Activated CD4-positive, CD25-positive, alpha-beta regulatory T cell treated with anti-CD3 and anti-CD28 coated beads, Interleukin-2, amount 50 U/mL, for 72 hours (primary cell): ENCODE results near the gene PCDHAC2.

Experiments
- DNase-seq: peaks from one replicate; pipeline ENCODE4 v3.0.0; 2021

Gene PCDHAC2

GRCh38 chr5:140966293-140967225 lies at the start of gene PCDHAC2:
Gene PCDHAC2 (plus strand): TSS chr5:140966476. CDS start chr5:140966767, 291 bp downstream.
- no peak for DNase-seq

- no peak for DNase-seq
Observed at GRCh38 chr5:140923601-140924000, 42.7 kb upstream of the PCDHAC2 start.

GRCh38 chr5:140925806-140926442 lies 40.4 kb upstream of the PCDHAC2 start, which contains the start of gene PCDHAC1:
Gene PCDHAC1 (plus strand): TSS chr5:140926299. CDS start chr5:140926893, 594 bp downstream.
- no peak for DNase-seq

GRCh38 chr5:140926443-140927227 lies 39.6 kb upstream of the PCDHAC2 start:
- DNase-seq = peak; percentile 31

- no peak for DNase-seq
Observed at GRCh38 chr5:140927228-140927573, 39.1 kb upstream of the PCDHAC2 start.

GRCh38 chr5:140934964-140935606 lies 31.2 kb upstream of the PCDHAC2 start:
- no peak for DNase-seq

GRCh38 chr5:140946578-140946977 lies 19.7 kb upstream of the PCDHAC2 start:
- DNase-seq = no peak

GRCh38 chr5:140951636-140952035 lies 14.6 kb upstream of the PCDHAC2 start:
- DNase-seq = no peak

- DNase-seq = no peak
Observed at GRCh38 chr5:140953234-140953633, 13.0 kb upstream of the PCDHAC2 start.

GRCh38 chr5:140962190-140962589 lies 4.1 kb upstream of the PCDHAC2 start:
- DNase-seq = no peak

- DNase-seq = no peak
Observed at GRCh38 chr5:140964356-140964755, 1.9 kb upstream of the PCDHAC2 start.

- DNase-seq = no peak
Observed at GRCh38 chr5:140965905-140966292, 377 bp upstream of the PCDHAC2 start.

GRCh38 chr5:140967226-140967893 lies 1.1 kb downstream of the PCDHAC2 start:
- no peak for DNase-seq

GRCh38 chr5:140969880-140970279 lies 3.6 kb downstream of the PCDHAC2 start:
- no peak for DNase-seq

- no peak for DNase-seq
Observed at GRCh38 chr5:140973550-140973949, 7.3 kb downstream of the PCDHAC2 start.

GRCh38 chr5:140977003-140977402 lies 10.7 kb downstream of the PCDHAC2 start:
- DNase-seq = no peak

- DNase-seq = no peak
Observed at GRCh38 chr5:140978260-140978659, 12.0 kb downstream of the PCDHAC2 start.

- DNase-seq = no peak
Observed at GRCh38 chr5:140978983-140979382, 12.7 kb downstream of the PCDHAC2 start.

- no peak for DNase-seq
Observed at GRCh38 chr5:140982083-140982716, 15.9 kb downstream of the PCDHAC2 start.

GRCh38 chr5:140986117-140986521 lies 19.8 kb downstream of the PCDHAC2 start:
- no peak for DNase-seq

- no peak for DNase-seq
Observed at GRCh38 chr5:140988100-140988499, 21.8 kb downstream of the PCDHAC2 start.

- DNase-seq = no peak
Observed at GRCh38 chr5:140988608-140989007, 22.3 kb downstream of the PCDHAC2 start.
